ENCODE measurements around the gene CCDC91.

CCDC91 gene

GRCh38 chr12:28463396-28463795 lies 273.1 kb downstream of the CCDC91 start:
- no peak for TF ChIP-seq FOXP2 (optimal IDR thresholded peaks at IDR 0.05; ENCODE audit: borderline replicate concordance, extremely low read depth, extremely low read length, insufficient read depth)
- TF ChIP-seq POLR2AphosphoS5 (IDR thresholded peaks at IDR 0.05; ENCODE audit: low read depth, low read length): no peak
- no peak for TF ChIP-seq REST (IDR thresholded peaks at IDR 0.05; ENCODE audit: insufficient read depth in 1 of 2, low read depth in 2 of 2, low read length in 2 of 2)
- TF ChIP-seq TAF1 (IDR thresholded peaks at IDR 0.05; ENCODE audit: borderline replicate concordance, insufficient read depth, low read length): no peak
- no peak for TF ChIP-seq SIN3A (IDR thresholded peaks at IDR 0.05; ENCODE audit: borderline replicate concordance, insufficient read depth, low read length)

- TF ChIP-seq SIN3A (IDR thresholded peaks at IDR 0.05; ENCODE audit: borderline replicate concordance, insufficient read depth, low read length): no peak
- no peak for TF ChIP-seq POLR2AphosphoS5 (IDR thresholded peaks at IDR 0.05; ENCODE audit: low read depth, low read length)
- TF ChIP-seq TAF1 (IDR thresholded peaks at IDR 0.05; ENCODE audit: borderline replicate concordance, insufficient read depth, low read length): no peak
- TF ChIP-seq FOXP2 (optimal IDR thresholded peaks at IDR 0.05; ENCODE audit: borderline replicate concordance, extremely low read depth, extremely low read length, insufficient read depth): no peak
- TF ChIP-seq REST (IDR thresholded peaks at IDR 0.05; ENCODE audit: insufficient read depth in 1 of 2, low read depth in 2 of 2, low read length in 2 of 2): no peak
These were observed 289.4 kb downstream of the CCDC91 start for GRCh38 chr12:28479683-28480082.

GRCh38 chr12:28484156-28484555 lies 293.9 kb downstream of the CCDC91 start:
- no peak for TF ChIP-seq TAF1 (IDR thresholded peaks at IDR 0.05; ENCODE audit: borderline replicate concordance, insufficient read depth, low read length)
- TF ChIP-seq SIN3A (IDR thresholded peaks at IDR 0.05; ENCODE audit: borderline replicate concordance, insufficient read depth, low read length): no peak
- no peak for TF ChIP-seq POLR2AphosphoS5 (IDR thresholded peaks at IDR 0.05; ENCODE audit: low read depth, low read length)
- TF ChIP-seq REST (IDR thresholded peaks at IDR 0.05; ENCODE audit: insufficient read depth in 1 of 2, low read depth in 2 of 2, low read length in 2 of 2): no peak
- no peak for TF ChIP-seq FOXP2 (optimal IDR thresholded peaks at IDR 0.05; ENCODE audit: borderline replicate concordance, extremely low read depth, extremely low read length, insufficient read depth)

GRCh38 chr12:28486521-28486920 lies 296.3 kb downstream of the CCDC91 start:
- TF ChIP-seq POLR2AphosphoS5 (IDR thresholded peaks at IDR 0.05; ENCODE audit: low read depth, low read length): no peak
- no peak for TF ChIP-seq SIN3A (IDR thresholded peaks at IDR 0.05; ENCODE audit: borderline replicate concordance, insufficient read depth, low read length)
- TF ChIP-seq FOXP2 (optimal IDR thresholded peaks at IDR 0.05; ENCODE audit: borderline replicate concordance, extremely low read depth, extremely low read length, insufficient read depth): no peak
- TF ChIP-seq REST (IDR thresholded peaks at IDR 0.05; ENCODE audit: insufficient read depth in 1 of 2, low read depth in 2 of 2, low read length in 2 of 2): no peak

- TF ChIP-seq POLR2AphosphoS5 (IDR thresholded peaks at IDR 0.05; ENCODE audit: low read depth, low read length): no peak
- TF ChIP-seq SIN3A (IDR thresholded peaks at IDR 0.05; ENCODE audit: borderline replicate concordance, insufficient read depth, low read length): no peak
- no peak for TF ChIP-seq REST (IDR thresholded peaks at IDR 0.05; ENCODE audit: insufficient read depth in 1 of 2, low read depth in 2 of 2, low read length in 2 of 2)
- no peak for TF ChIP-seq TAF1 (IDR thresholded peaks at IDR 0.05; ENCODE audit: borderline replicate concordance, insufficient read depth, low read length)
- TF ChIP-seq FOXP2 (optimal IDR thresholded peaks at IDR 0.05; ENCODE audit: borderline replicate concordance, extremely low read depth, extremely low read length, insufficient read depth): no peak
These were observed 299.0 kb downstream of the CCDC91 start for GRCh38 chr12:28489246-28489645.

All from PFSK-1 (cell line).